Motor neuron (in vitro differentiated cells): Measurements from ENCODE around the gene DDOST. TPM values are rescaled to one million over a fixed set of nuclear protein-coding genes. Genes with fewer than 3 reads are reported as not detected.

ENCODE experiments used
- ATAC-seq, 8 experiments: fragments of 200-7000 bp; cut with Tn5 transposase; replicated peaks in 6 of 8; 2 replicates each; pipeline ENCODE4 v1.8.0; 2021; ENCODE audit warnings: mild to moderate bottlenecking in 8 of 8, moderate library complexity in 8 of 8
- H3K27ac ChIP-seq, 2 donors: fragments of 250-450 bp; sonication (Bioruptor Pico); 2 replicates each; pipeline ENCODE4 v1.9.0; 2021; ENCODE audit warnings: antibody characterized with exemption in 2 of 2, mild to moderate bottlenecking in 2 of 2, moderate library complexity in 1 of 2
- H3K4me1 ChIP-seq, 2 donors: fragments of 250-450 bp; sonication (Bioruptor Pico); replicated peaks in 1 of 2; 2 replicates each; pipeline ENCODE4 v1.6.1; 2021; ENCODE audit warnings: antibody characterized with exemption in 2 of 2, mild to moderate bottlenecking in 2 of 2, moderate library complexity in 1 of 2
- H3K4me3 ChIP-seq, 5 donors: fragments of 250-450 bp; sonication (Bioruptor Pico); 2 replicates each; pipeline ENCODE4 v1.9.0; 2021; ENCODE audit warnings: antibody characterized with exemption in 5 of 5, mild to moderate bottlenecking in 5 of 5, moderate library complexity in 4 of 5
- WGBS, 10 experiments: fragments of 450-650 bp; shearing (Covaris generic); methylation state at CpG; one replicate each; pipeline ENCODE4 v1.0.0; 2022; 5-methylcytosine and 5-hydroxymethylcytosine counted together
- in situ Hi-C, 9 experiments: fragments of 400-800 bp; cut with MboI; loops; one replicate each; pipeline ENCODE4 v1.15.0; 2021; ENCODE audit warnings: low sequenced_read_pairs in 9 of 9, low pct_unique_long_range_greater_than_20kb in 2 of 9; ENCODE audit not compliant: unreplicated experiment in 9 of 9
- total RNA-seq, 8 experiments: library from RNA; unstranded; fragments of 300-600 nt; gene quantifications; 2 replicates each; pipeline versions ENCODE4 v1.2.3 to v1.2.4, GENCODE V29; 2022

Gene DDOST
- total RNA-seq, 8 experiments from 2014 or later, result 156 to 335 (median 187) TPM

- Histone ChIP-seq H3K4me1 (no peaks in the 10 kb centered on the region), H3K27ac (no peak overlapping the region), H3K4me3 (no peak overlapping the region)
- in situ Hi-C loops, result loop anchor here in 3 of 9 experiments (10.0 to 25.0 kb wide), 5 partner anchors 111 to 736 kb away; partner anchors contain the start of genes MUL1 (in 1 of the 3) and PLA2G2E (in 1 of the 3)
- WGBS, 10 experiments, result 91 to 100% (median 96%) methylated on average over 1 to 8 of the region's 13 CpGs; no CpG with 5 or more reads in 3 of the 10 experiments
- peak in 1 of 8 experiments; percentile 4 for ATAC-seq
Measured at GRCh38 chr1:20648438-20648837, 12.7 kb downstream of the DDOST start.

GRCh38 chr1:20645414-20645813, 15.8 kb downstream of the DDOST start:
- H3K4me1 ChIP-seq, result no peaks in the 10 kb centered on the region
- ATAC-seq, result no peak
- no peak overlapping the region for H3K4me3 ChIP-seq
- H3K27ac ChIP-seq, result no peak overlapping the region
- in situ Hi-C loops, result loop anchor here in 3 of 9 experiments (10.0 to 25.0 kb wide), 5 partner anchors 108 to 733 kb away; partner anchors contain the start of genes MUL1 (in 1 of the 3) and PLA2G2E (in 1 of the 3)
- 20 to 100% (median 86%) methylated on average over 1 to 9 of the region's 14 CpGs; no CpG with 5 or more reads in 4 of the 10 experiments for WGBS, 10 experiments

- in situ Hi-C loops, result loop anchor here in 4 of 9 experiments (5.0 to 25.0 kb wide), 6 partner anchors 107 to 732 kb away; partner anchors contain the start of genes MUL1 (in 1 of the 4) and PLA2G2E (in 1 of the 4)
- no peak for ATAC-seq
- no peaks in the 10 kb centered on the region for H3K4me1 ChIP-seq
- 40 to 100% (median 91%) methylated on average over 1 to 10 of the region's 13 CpGs; no CpG with 5 or more reads in 3 of the 10 experiments for WGBS, 10 experiments
- no peak overlapping the region for H3K4me3 ChIP-seq
- no peak overlapping the region for H3K27ac ChIP-seq
Measured at GRCh38 chr1:20644416-20644815, 16.8 kb downstream of the DDOST start.

GRCh38 chr1:20643080-20643479, 18.1 kb downstream of the DDOST start:
- 50 to 100% (median 64%) methylated on average over 1 to 6 of the region's 6 CpGs; no CpG with 5 or more reads in 3 of the 10 experiments for WGBS, 10 experiments
- H3K27ac ChIP-seq, result no peak overlapping the region
- in situ Hi-C loops, result loop anchor here in 4 of 9 experiments (5.0 to 25.0 kb wide), 6 partner anchors 106 to 731 kb away; partner anchors contain the start of genes MUL1 (in 1 of the 4) and PLA2G2E (in 1 of the 4)
- no peaks in the 10 kb centered on the region for H3K4me1 ChIP-seq
- no peak overlapping the region for H3K4me3 ChIP-seq
- ATAC-seq, result no peak

- H3K4me3 ChIP-seq, result no peak overlapping the region
- no peaks in the 10 kb centered on the region for H3K4me1 ChIP-seq
- H3K27ac ChIP-seq, result no peak overlapping the region
- WGBS, 10 experiments, result 30 to 93% (median 61%) methylated on average over 1 to 7 of the region's 10 CpGs; no CpG with 5 or more reads in 2 of the 10 experiments
- in situ Hi-C loops, result loop anchor here in 4 of 9 experiments (5.0 to 25.0 kb wide), 6 partner anchors 105 to 730 kb away; partner anchors contain the start of genes MUL1 (in 1 of the 4) and PLA2G2E (in 1 of the 4)
- ATAC-seq, result peak in 4 of 8 experiments; percentile 12 to 54 (median 36)
Measured at GRCh38 chr1:20641975-20642374, 19.2 kb downstream of the DDOST start.

- Histone ChIP-seq H3K4me1 (no peaks in the 10 kb centered on the region), H3K27ac (no peak overlapping the region), H3K4me3 (no peak overlapping the region)
- WGBS, 10 experiments, result 0 to 23% (median 6%) methylated on average over 2 to 6 of the region's 6 CpGs; no CpG with 5 or more reads in 4 of the 10 experiments
- peak; percentile 39 to 90 (median 58) for ATAC-seq
- in situ Hi-C loops, result loop anchor here in 4 of 9 experiments (5.0 to 25.0 kb wide), 6 partner anchors 103 to 728 kb away; partner anchors contain the start of genes MUL1 (in 1 of the 4) and PLA2G2E (in 1 of the 4)
Measured at GRCh38 chr1:20640183-20640597, 21.0 kb downstream of the DDOST start.

GRCh38 chr1:20636785-20637347, 24.3 kb downstream of the DDOST start:
- WGBS, 10 experiments, result 58 to 100% (median 76%) methylated on average over 2 to 8 of the region's 8 CpGs; no CpG with 5 or more reads in 2 of the 10 experiments
- in situ Hi-C loops, result loop anchor here in 4 of 9 experiments (10.0 to 25.0 kb wide), 5 partner anchors 100 to 725 kb away; partner anchors contain the start of genes MUL1 (in 1 of the 4) and PLA2G2E (in 1 of the 4)
- no peak overlapping the region for H3K27ac ChIP-seq
- no peak for ATAC-seq
- peaks cover 5 to 7% of the 10 kb centered on the region in 2 donors for H3K4me1 ChIP-seq
- H3K4me3 ChIP-seq, result no peak overlapping the region

GRCh38 chr1:20634594-20635084, 26.5 kb downstream of the DDOST start:
- H3K4me1 ChIP-seq, result peaks cover 5 to 7% of the 10 kb centered on the region in 2 donors
- peak in 3 of 8 experiments; percentile 12 to 42 (median 25) for ATAC-seq
- in situ Hi-C loops, result loop anchor here in 4 of 9 experiments (10.0 to 25.0 kb wide), 5 partner anchors 97 to 722 kb away; partner anchors contain the start of genes MUL1 (in 1 of the 4) and PLA2G2E (in 1 of the 4)
- peak overlapping the region; percentile 66 to 94 (median 82) for H3K4me3 ChIP-seq
- WGBS, 10 experiments, result 0 to 30% (median 12%) methylated on average over 1 to 4 of the region's 4 CpGs
- no peak overlapping the region for H3K27ac ChIP-seq

- Histone ChIP-seq H3K4me3 (peak overlapping the region; percentile 66 to 94 (median 82)), H3K4me1 (peaks cover 5 to 7% of the 10 kb centered on the region in 2 donors), H3K27ac (no peak overlapping the region)
- WGBS, 10 experiments, result 0 to 4% (median 2%) methylated on average over 2 to 11 of the region's 11 CpGs; no CpG with 5 or more reads in 1 of the 10 experiments
- peak in 7 of 8 experiments; percentile 1 to 17 (median 2) for ATAC-seq
- in situ Hi-C loops, result loop anchor here in 4 of 9 experiments (10.0 to 25.0 kb wide), 5 partner anchors 97 to 722 kb away; partner anchors contain the start of genes MUL1 (in 1 of the 4) and PLA2G2E (in 1 of the 4)
Measured at GRCh38 chr1:20634065-20634593, 27.0 kb downstream of the DDOST start.

- 0 to 10% (median 0%) methylated on average over 1 to 35 of the region's 93 CpGs; no CpG with 5 or more reads in 2 of the 10 experiments for WGBS, 10 experiments
- in situ Hi-C loops, result loop anchor here in 4 of 9 experiments (10.0 to 25.0 kb wide), 5 partner anchors 96 to 721 kb away; partner anchors contain the start of genes MUL1 (in 1 of the 4) and PLA2G2E (in 1 of the 4)
Measured at GRCh38 chr1:20633190-20634064, 27.7 kb downstream of the DDOST start, which contains the start of gene PINK1. TSS of gene PINK1 (plus strand) at chr1:20633458. CDS start at chr1:20633549, 91 bp downstream.

GRCh38 chr1:20632386-20632785, 28.8 kb downstream of the DDOST start:
- Histone ChIP-seq H3K4me3 (no peak overlapping the region), H3K4me1 (peaks cover 5 to 7% of the 10 kb centered on the region in 2 donors), H3K27ac (no peak overlapping the region)
- WGBS, 10 experiments, result 72 to 100% (median 85%) methylated on average over 1 to 3 of the region's 3 CpGs; no CpG with 5 or more reads in 4 of the 10 experiments
- ATAC-seq, result no peak
- in situ Hi-C loops, result loop anchor here in 4 of 9 experiments (10.0 to 25.0 kb wide), 5 partner anchors 95 to 720 kb away; partner anchors contain the start of genes MUL1 (in 1 of the 4) and PLA2G2E (in 1 of the 4)

More at GRCh38 chr1:20633190-20634064, 27.7 kb downstream of the DDOST start, which contains the start of gene PINK1:
- H3K4me3 ChIP-seq, result peak within 1 kb of the TSS; percentile 66 to 94 (median 82)
- ATAC-seq, result peak; percentile 75 to 91 (median 87)
- H3K27ac ChIP-seq, result peak within 1 kb of the TSS; percentile 74 to 80
- peaks cover 5 to 7% of the 10 kb centered on the region in 2 donors for H3K4me1 ChIP-seq
